ENCODE results near the gene KCTD5. TPM values are rescaled to one million over a fixed set of nuclear protein-coding genes. Genes with fewer than 3 reads are reported as not detected.
A peak's percentile ranks its signal among the peaks of the same experiment; 100 is the strongest.

KCTD5 gene
- total RNA-seq, 1 donor from 2014 or later, result 17.5 TPM

- no peak for DNase-seq (ENCODE audit: low spot score)
Measured at GRCh38 chr16:2751577-2752034, 69.3 kb downstream of the KCTD5 start.

- peak; percentile 95 for DNase-seq (ENCODE audit: low spot score)
Measured at GRCh38 chr16:2752035-2752849, 69.9 kb downstream of the KCTD5 start, which contains the start of gene SRRM2. Gene SRRM2 (plus strand): TSS chr16:2752638. CDS start chr16:2756365, 3,727 bp downstream.

- peak; percentile 87 for DNase-seq (ENCODE audit: low spot score)
Measured at GRCh38 chr16:2752850-2753732, 70.8 kb downstream of the KCTD5 start.

GRCh38 chr16:2753733-2754020 is 71.4 kb downstream of the KCTD5 start:
- DNase-seq (ENCODE audit: low spot score), result no peak

GRCh38 chr16:2755158-2755557 is 72.8 kb downstream of the KCTD5 start:
- DNase-seq (ENCODE audit: low spot score), result no peak

- no peak for DNase-seq (ENCODE audit: low spot score)
Measured at GRCh38 chr16:2756288-2757015, 74.1 kb downstream of the KCTD5 start.

GRCh38 chr16:2757344-2757743 is 75.0 kb downstream of the KCTD5 start:
- no peak for DNase-seq (ENCODE audit: low spot score)

Other genes with a start within 250 kb of the KCTD5 start
- gene TEDC2, start 222.4 kb upstream of the KCTD5 start, total RNA-seq, result 1.5 TPM
- not detected for gene NTN3, start 211.2 kb upstream of the KCTD5 start, total RNA-seq
- 6.5 TPM for gene TBC1D24, start 207.4 kb upstream of the KCTD5 start, total RNA-seq
- gene ATP6V0C, start 168.6 kb upstream of the KCTD5 start, total RNA-seq, result 170 TPM
- 23.2 TPM for gene AMDHD2, start 162.2 kb upstream of the KCTD5 start, total RNA-seq
- gene CEMP1, start 151.1 kb upstream of the KCTD5 start, total RNA-seq, result 0.29 TPM
- gene PDPK1, start 144.5 kb upstream of the KCTD5 start, total RNA-seq, result 65.9 TPM
- gene PRSS27, start 37.7 kb downstream of the KCTD5 start, total RNA-seq, result 3.1 TPM
- gene SRRM2, start 70.1 kb downstream of the KCTD5 start, total RNA-seq, result 669 TPM
- gene ELOB, start 94.8 kb downstream of the KCTD5 start, total RNA-seq, result 274 TPM
- gene PRSS33, start 105.0 kb downstream of the KCTD5 start, total RNA-seq, result not detected
- gene PRSS41, start 115.9 kb downstream of the KCTD5 start, total RNA-seq, result not detected
- gene PRSS21, start 134.7 kb downstream of the KCTD5 start, total RNA-seq, result 1.3 TPM
- 31.8 TPM for gene ZG16B, start 147.8 kb downstream of the KCTD5 start, total RNA-seq
- gene PRSS22, start 175.6 kb downstream of the KCTD5 start, total RNA-seq, result 41.2 TPM
- gene FLYWCH2, start 200.7 kb downstream of the KCTD5 start, total RNA-seq, result 23.5 TPM
- gene FLYWCH1, start 229.4 kb downstream of the KCTD5 start, total RNA-seq, result 39.6 TPM

Data from ureter (tissue), 1 donor.